HepG2 (cell line): ENCODE measurements around the gene NT5C1B. TPM values are rescaled to one million over a fixed set of nuclear protein-coding genes. Genes with fewer than 3 reads are reported as not detected.

Experiments
- ATAC-seq: fragments of 200-7000 bp; cut with Tn5 transposase; 3 replicates; pipeline ENCODE4 v1.9.1; 2020; ENCODE audit warnings: mild to moderate bottlenecking, moderate library complexity
- BruUV-seq: library from RNA; stranded (reverse); fragments of 400-500 nt; replicated peaks from 2 replicates; lab custom pipeline; 2021; lab: Mats Ljungman, UMichigan
- CTCF ChIA-PET: fragments of 300-600 bp; formaldehyde crosslinking; extraction: SDS; loops from one replicate; lab custom pipeline; 2021; ENCODE audit warnings: low total read pairs, inconsistent platforms, low intra/inter-chr PET ratio; lab: Yijun Ruan, JAX
- POLR2A ChIA-PET: fragments of 350-600 bp; sonication (Branson Sonifier 250); formaldehyde crosslinking; loops from one replicate; lab custom pipeline; 2020; ENCODE audit warnings: antibody characterized with exemption, inconsistent platforms; lab: Yijun Ruan, JAX
- DNase-seq: peaks from one replicate; pipeline ENCODE4 v3.0.0-alpha.2; 2015; ENCODE audit warnings: low spot score
- FAIRE-seq: peaks from 3 replicates; lab custom pipeline; 2011; peaks lifted over from hg19 to GRCh38; lab: Jason Lieb, UNC
- H2AFZ ChIP-seq: one replicate; pipeline ENCODE4 v1.6.1; 2011; ENCODE audit warnings: low read length, inconsistent platforms
- H3K27ac ChIP-seq: fragments of 300-600 bp; 3 replicates; pipeline ENCODE4 v1.8.0; 2011; ENCODE audit warnings: mixed run types, mild to moderate bottlenecking, mixed read lengths, low read length, inconsistent platforms; ENCODE audit not compliant: insufficient read depth; ENCODE audit errors: extremely low read length
- H3K27me3 ChIP-seq, 2 experiments: fragments of 200-600 bp in 1 of 2; 2 replicates in 1 of 2; 3 replicates in 1 of 2; pipeline versions ENCODE4 v1.6.0 to v1.8.0; 2011; ENCODE audit warnings: low read length in 2 of 2, mild to moderate bottlenecking in 2 of 2, moderate library complexity in 2 of 2, inconsistent platforms in 1 of 2; ENCODE audit not compliant: insufficient read depth in 2 of 2, control insufficient read depth in 1 of 2
- H3K36me3 ChIP-seq, 2 experiments: fragments of 200-600 bp in 1 of 2; replicated peaks in 1 of 2; 2 replicates in 1 of 2; 3 replicates in 1 of 2; pipeline versions ENCODE4 v1.5.1 to v1.8.0; 2011; ENCODE audit warnings: low read length in 2 of 2, inconsistent platforms in 1 of 2; ENCODE audit not compliant: insufficient read depth in 2 of 2, control insufficient read depth in 1 of 2
- H3K4me1 ChIP-seq: 2 replicates; pipeline ENCODE4 v1.5.1; 2012; ENCODE audit warnings: low read length, inconsistent platforms; ENCODE audit not compliant: insufficient read depth
- H3K4me2 ChIP-seq: 2 replicates; pipeline ENCODE4 v1.6.0; 2011; ENCODE audit warnings: low read depth, low read length, inconsistent platforms
- H3K4me3 ChIP-seq, 3 experiments: fragments of 200-600 bp in 1 of 3; sonication (generic), shearing (Covaris generic) in 1 of 3; replicated peaks in 1 of 3; 2 replicates each; pipeline ENCODE4 v1.5.1; 2011 to 2016; ENCODE audit warnings: low read length in 3 of 3, inconsistent platforms in 2 of 3, low read depth in 2 of 3, mild to moderate bottlenecking in 2 of 3, control low read depth in 1 of 3, mixed read lengths in 1 of 3; ENCODE audit not compliant: insufficient read depth in 1 of 3
- H3K79me2 ChIP-seq: one replicate; pipeline ENCODE4 v1.6.1; 2011; ENCODE audit warnings: low read length, inconsistent platforms; ENCODE audit not compliant: insufficient read depth
- H3K9ac ChIP-seq: 2 replicates; pipeline ENCODE4 v1.6.0; 2011; ENCODE audit warnings: mild to moderate bottlenecking, low read depth, low read length, inconsistent platforms; ENCODE audit not compliant: insufficient read depth
- H3K9me3 ChIP-seq: 2 replicates; pipeline ENCODE4 v1.5.1; 2012; ENCODE audit warnings: mild to moderate bottlenecking, low read length
- H4K20me1 ChIP-seq: 2 replicates; pipeline ENCODE4 v1.6.0; 2011; ENCODE audit warnings: inconsistent platforms, mild to moderate bottlenecking, low read length, moderate library complexity; ENCODE audit not compliant: insufficient read depth
- AKNA ChIP-seq: sonication (generic); formaldehyde crosslinking; IDR thresholded peaks from 2 replicates; pipeline ENCODE4 v1.4.0; 2020; ENCODE audit warnings: missing genetic modification reagents, borderline replicate concordance
- KLF13 ChIP-seq: sonication (generic); formaldehyde crosslinking; IDR thresholded peaks from 2 replicates; pipeline ENCODE4 v1.4.0; 2020; ENCODE audit warnings: mild to moderate bottlenecking, missing genetic modification reagents
- MAFF ChIP-seq: IDR thresholded peaks from 2 replicates; pipeline ENCODE4 v1.6.1; 2011; ENCODE audit warnings: low read depth, low read length, improper control_type of control experiment
- MAFK ChIP-seq, 2 experiments: IDR thresholded peaks in 1 of 2; conservative IDR thresholded peaks in 1 of 2; 2 replicates each; pipeline ENCODE4 v1.6.1; 2011; ENCODE audit warnings: improper control_type of control experiment in 2 of 2, low read length in 2 of 2
- PRPF4 ChIP-seq: fragments of 200-400 bp; formaldehyde crosslinking; IDR thresholded peaks from 2 replicates; pipeline ENCODE4 v1.6.1; 2016; ENCODE audit warnings: low read length, low read depth; ENCODE audit not compliant: poor library complexity, severe bottlenecking
- TRIM24 ChIP-seq: sonication (generic); formaldehyde crosslinking; IDR thresholded peaks from 2 replicates; pipeline ENCODE4 v1.8.0; 2022; ENCODE audit warnings: mild to moderate bottlenecking, missing genetic modification reagents
- ZNF280B ChIP-seq: sonication (generic); formaldehyde crosslinking; IDR thresholded peaks from 2 replicates; pipeline ENCODE4 v1.5.0; 2020; ENCODE audit warnings: missing genetic modification reagents, mild to moderate bottlenecking, borderline replicate concordance
- ZNF34 ChIP-seq: sonication (generic); formaldehyde crosslinking; IDR thresholded peaks from 2 replicates; pipeline ENCODE4 v1.4.0; 2020; ENCODE audit warnings: mild to moderate bottlenecking, missing genetic modification reagents, borderline replicate concordance
- ZNF780A ChIP-seq: sonication (generic); formaldehyde crosslinking; IDR thresholded peaks from 2 replicates; pipeline ENCODE4 v1.8.0; 2022; ENCODE audit warnings: mild to moderate bottlenecking, missing genetic modification reagents, moderate library complexity
- WGBS: methylation state at CpG from one replicate; pipeline ENCODE4 v1.1.6; 2017; ENCODE audit warnings: low lambda C conversion rate; 5-methylcytosine and 5-hydroxymethylcytosine counted together
- in situ Hi-C: cut with HindIII; loops from 2 replicates; pipeline ENCODE4 v1.10.0; 2017; ENCODE audit warnings: low pct_unique_long_range_greater_than_20kb; ENCODE audit not compliant: extremely low pct_ligation_motif_present
- intact Hi-C: fragments of 100-400 bp; cut with micrococcal nuclease; formaldehyde crosslinking; loops from one replicate; pipeline ENCODE4 v1.10.0; 2022; ENCODE audit not compliant: unreplicated experiment
- polyA plus RNA-seq, 8 experiments: library from polyadenylated mRNA; depleted of rRNA in 3 of 8; stranded (reverse) in 7 of 8; unstranded in 1 of 8; fragments of >200 nt; fragmentation: Illumina TruSeq in 4 of 8; extraction: Trizol in 4 of 8; gene quantifications; 2 replicates each; pipeline versions ENCODE4 v1.2.1 to v1.2.3, GENCODE V29; 2011 to 2016; ENCODE audit warnings: low read depth in 4 of 8, missing spikeins in 1 of 8, mixed read lengths in 1 of 8; ENCODE audit not compliant: insufficient read depth in 1 of 8
- total RNA-seq, 5 experiments: library from RNA; depleted of rRNA; stranded (reverse); fragments of >200 nt; fragmentation: Illumina TruSeq; extraction: Trizol; gene quantifications; 2 replicates each; pipeline ENCODE4 v1.2.3, GENCODE V29; 2016; ENCODE audit warnings: low read depth in 1 of 5

The NT5C1B gene
- total and polyA plus RNA-seq, 2 of the 13 experiments (the other 11 are each of a cell fraction or from before 2014, with no cell fraction given): not detected

GRCh38 chr2:18559531-18560030 lies 29.8 kb downstream of the NT5C1B start (continued):
- TF ChIP-seq AKNA (CRISPR knock-in tag): no peak

GRCh38 chr2:18558458-18558857 lies 30.9 kb downstream of the NT5C1B start:
- ATAC-seq (no peak), FAIRE-seq (no peak), DNase-seq (no peak)
- BruUV-seq: no TSS peak
- H3K9ac ChIP-seq: 0 out of 2 replicates have a peak overlapping the region, but pooled peaks have one; percentile 1
- H2AFZ ChIP-seq: no peak overlapping the region
- H3K4me2 ChIP-seq: peak overlapping the region; percentile 95
- in situ Hi-C loops (no loop called here), intact Hi-C loops (no loop called here)
- no peak overlapping the region for H3K27ac ChIP-seq
- peaks cover 4% of the 10 kb centered on the region; the same call in 1 of the 2 replicates for H4K20me1 ChIP-seq
- CTCF ChIA-PET: no interaction called here
- H3K27me3 ChIP-seq: no peaks in the 10 kb centered on the region
- TF ChIP-seq MAFF (peak; percentile 59; the same call in 1 of the 2 replicates), PRPF4 (no peak), TRIM24 (CRISPR knock-in tag) (no peak), MAFK (conservative IDR thresholded peaks at IDR 0.05 in 1 of 2, IDR thresholded peaks at IDR 0.05 in 1 of 2; ENCODE audit: low read length in 2 of 2) (peak; percentile 42 to 72; a peak in 3 of 4 replicates), ZNF780A (CRISPR knock-in tag) (no peak), ZNF280B (no peak), ZNF34 (no peak), KLF13 (CRISPR knock-in tag) (no peak)
- POLR2A ChIA-PET: interaction anchor here (3.9 kb wide), 1 partner anchor 12 kb away, joined by 14 read pairs; no protein-coding TSS in a partner anchor
- no peaks in the 10 kb centered on the region for H3K9me3 ChIP-seq
- peaks cover 27% of the 10 kb centered on the region for H3K4me1 ChIP-seq
- WGBS: 95% methylated on average over 1 of the region's 1 CpG
- H3K4me3 ChIP-seq: 0 out of 6 replicates have a peak overlapping the region, but pooled peaks of 1 of the 3 experiments have one; percentile 84
- H3K36me3 ChIP-seq: peaks cover 3 to 7% of the 10 kb centered on the region in 2 experiments; a peak in 4 of 5 replicates
- H3K79me2 ChIP-seq: peaks cover 21% of the 10 kb centered on the region
